ENCODE measurements around the gene MEG3.

MEG3 gene

GRCh38 chr14:100884456-100884855, 58.5 kb downstream of the MEG3 start:
- DNase-seq = no peak

GRCh38 chr14:100885196-100885595, 59.3 kb downstream of the MEG3 start:
- no peak for DNase-seq

DNA sequence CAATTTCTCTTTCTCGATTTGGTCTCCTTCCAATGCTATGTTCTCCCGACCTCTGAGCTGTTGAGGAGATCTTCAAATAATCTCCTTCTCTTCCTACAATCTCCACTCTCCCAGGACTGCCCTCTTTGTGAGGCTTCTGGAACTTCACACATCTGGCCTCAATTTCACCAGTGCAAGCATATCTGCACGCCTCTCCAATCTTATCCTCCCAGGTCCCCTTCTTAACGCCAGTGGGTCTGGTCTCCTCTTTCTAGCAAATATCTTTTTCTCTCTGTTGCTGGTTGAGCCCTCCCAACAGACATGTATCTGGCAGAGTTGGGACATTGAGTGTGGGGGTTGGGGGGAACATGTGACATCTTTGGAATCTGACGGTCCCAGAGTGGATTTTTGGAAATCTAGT, 59.7 kb downstream of the MEG3 start:
- no peak for DNase-seq

DNA sequence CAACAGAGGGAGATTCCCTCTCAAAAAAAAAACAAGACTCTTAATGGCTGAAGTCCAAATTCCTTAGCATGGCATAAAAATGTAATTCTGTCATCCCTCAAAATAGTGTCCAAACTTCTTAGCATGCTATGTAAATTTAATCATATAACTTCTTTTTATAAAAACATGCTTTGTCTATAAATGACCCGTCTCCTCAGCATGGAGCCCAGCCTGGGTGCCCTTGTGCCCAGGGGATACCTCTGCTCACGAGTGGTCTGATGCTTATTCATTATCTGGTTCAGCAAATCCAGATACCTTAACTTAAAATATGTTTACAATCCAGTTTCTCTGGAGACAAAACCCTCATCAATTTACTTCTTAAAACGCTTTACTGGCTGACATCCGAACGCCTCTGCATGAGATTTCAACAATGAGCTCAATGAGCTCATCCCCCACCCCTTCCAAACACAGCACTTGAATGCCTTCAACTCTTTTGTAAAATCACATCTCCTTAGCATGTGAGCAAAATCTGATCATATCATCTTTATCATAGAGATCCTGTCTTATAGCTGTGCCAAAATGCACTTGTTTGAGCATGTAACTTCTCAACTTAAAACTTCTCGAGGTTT, 61.9 kb downstream of the MEG3 start:
- DNase-seq = no peak

GRCh38 chr14:100888789-100889315, 62.9 kb downstream of the MEG3 start:
- DNase-seq = no peak

GRCh38 chr14:100889641-100890040, 63.7 kb downstream of the MEG3 start:
- no peak for DNase-seq

GRCh38 chr14:100890061-100890850, 64.3 kb downstream of the MEG3 start:
- DNase-seq = no peak

DNA sequence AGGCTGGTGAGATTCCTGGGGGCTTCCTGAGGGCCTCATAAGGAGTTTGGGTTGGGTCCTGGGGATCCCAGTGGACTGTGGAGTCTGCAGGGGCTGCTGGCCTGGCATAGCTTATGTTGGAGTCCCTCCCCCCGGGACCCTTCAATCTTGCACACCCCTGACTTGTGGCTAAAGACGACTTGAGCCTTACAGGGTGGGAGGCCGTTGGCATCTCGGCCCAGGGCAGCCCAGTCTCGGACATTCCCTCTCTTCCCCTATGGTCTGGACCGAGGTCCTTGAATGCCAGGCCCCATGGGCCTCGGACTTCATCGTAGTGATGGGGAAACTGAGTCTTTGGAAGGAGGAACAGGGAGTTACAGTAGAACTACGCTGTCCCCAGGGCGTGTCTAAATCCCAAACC, 65.1 kb downstream of the MEG3 start:
- no peak for DNase-seq

- no peak for DNase-seq
Observed at GRCh38 chr14:100891501-100892445, 65.9 kb downstream of the MEG3 start.

DNA sequence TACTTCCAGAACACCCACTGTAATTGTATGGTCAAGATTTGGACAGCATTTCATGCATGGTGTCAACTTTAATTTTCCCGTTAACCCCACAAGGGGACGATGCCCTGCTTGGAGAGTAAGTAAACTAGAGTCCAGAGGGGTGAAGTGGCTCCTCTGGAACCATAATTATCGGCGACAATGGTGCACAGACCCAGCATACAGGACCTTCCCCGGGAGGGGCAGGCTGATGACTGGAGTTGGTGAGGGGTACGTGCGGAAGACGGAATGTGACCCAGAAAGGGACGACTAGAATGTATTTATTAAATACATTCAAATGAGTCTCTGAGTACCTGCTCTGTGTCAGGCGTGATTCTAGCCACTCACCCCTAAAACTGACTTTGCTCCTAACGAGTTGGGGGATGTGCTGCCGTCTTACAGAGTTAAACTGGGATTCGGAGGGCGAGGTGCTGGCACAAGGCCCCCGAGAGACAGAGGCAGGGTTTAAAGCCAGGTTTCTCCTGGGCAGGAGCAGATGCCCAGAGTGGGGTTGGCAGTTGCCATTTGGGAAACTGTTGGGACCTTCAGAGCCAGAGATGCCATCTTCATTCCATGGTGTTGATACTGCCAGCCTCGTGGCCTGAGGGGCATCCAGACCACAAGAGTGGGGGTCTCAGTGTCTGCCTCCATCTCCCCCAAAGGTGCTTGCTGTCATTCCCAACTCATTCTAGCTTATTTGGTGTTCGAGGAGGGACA, 66.7 kb downstream of the MEG3 start:
- DNase-seq = no peak

- DNase-seq = no peak
Observed at GRCh38 chr14:100893228-100893601, 67.3 kb downstream of the MEG3 start.

- no peak for DNase-seq
Observed at GRCh38 chr14:100893760-100894159, 67.8 kb downstream of the MEG3 start.

DNA sequence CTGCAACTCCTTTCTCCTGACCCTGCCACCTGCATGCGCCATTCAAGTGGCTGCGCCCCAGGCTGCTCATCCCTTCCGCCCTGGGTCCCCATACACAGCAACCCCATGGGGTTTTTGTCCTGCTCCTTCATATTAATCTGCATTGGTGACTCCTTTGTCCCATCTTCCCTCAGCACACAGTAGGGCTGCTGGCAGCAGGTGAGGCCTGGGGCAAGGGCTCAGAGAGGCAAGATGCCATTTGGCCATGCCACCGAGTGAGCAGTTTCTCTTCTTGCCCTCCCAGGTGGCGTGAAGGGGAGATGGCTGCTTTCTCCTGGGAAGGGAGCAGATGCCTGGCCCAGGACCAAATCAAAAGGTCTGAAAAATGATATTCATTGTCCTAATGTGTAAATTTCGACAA, 68.5 kb downstream of the MEG3 start:
- DNase-seq = no peak

GRCh38 chr14:100895411-100895810, 69.5 kb downstream of the MEG3 start:
- no peak for DNase-seq

DNA sequence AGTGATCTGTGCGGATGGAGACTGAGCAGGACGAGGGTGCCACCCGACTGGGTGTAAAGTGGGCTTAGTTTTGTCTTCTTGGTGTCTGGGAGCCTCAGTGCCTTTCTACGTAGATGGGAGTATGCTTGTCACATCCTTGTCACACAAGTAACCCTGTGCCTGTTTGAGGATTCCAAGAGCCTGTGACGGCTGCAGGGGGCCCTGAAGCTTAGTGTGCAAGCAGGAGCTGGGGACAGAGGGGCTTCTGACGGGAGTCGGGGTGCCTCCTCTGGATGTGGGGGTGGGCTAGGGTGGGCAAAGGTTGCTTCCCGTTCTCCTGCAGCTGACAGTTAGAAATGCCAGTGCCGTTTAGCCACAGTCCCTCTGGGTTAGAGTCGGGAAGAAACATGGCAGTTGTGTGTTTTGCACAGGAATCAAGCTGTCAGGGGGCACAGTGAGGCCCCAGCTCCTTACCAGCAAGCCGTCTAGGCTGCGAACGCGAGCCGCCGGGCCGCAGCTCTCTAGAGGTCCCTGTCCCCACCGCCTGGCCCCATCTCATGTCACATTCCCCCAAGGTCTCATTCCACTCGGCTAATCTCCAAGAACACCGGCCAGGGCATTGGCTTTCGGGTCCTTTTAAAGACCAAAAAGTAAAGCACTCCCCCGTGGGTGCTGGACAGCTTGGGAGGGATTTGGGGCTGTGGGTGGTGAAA, 70.6 kb downstream of the MEG3 start:
- DNase-seq = no peak

DNA sequence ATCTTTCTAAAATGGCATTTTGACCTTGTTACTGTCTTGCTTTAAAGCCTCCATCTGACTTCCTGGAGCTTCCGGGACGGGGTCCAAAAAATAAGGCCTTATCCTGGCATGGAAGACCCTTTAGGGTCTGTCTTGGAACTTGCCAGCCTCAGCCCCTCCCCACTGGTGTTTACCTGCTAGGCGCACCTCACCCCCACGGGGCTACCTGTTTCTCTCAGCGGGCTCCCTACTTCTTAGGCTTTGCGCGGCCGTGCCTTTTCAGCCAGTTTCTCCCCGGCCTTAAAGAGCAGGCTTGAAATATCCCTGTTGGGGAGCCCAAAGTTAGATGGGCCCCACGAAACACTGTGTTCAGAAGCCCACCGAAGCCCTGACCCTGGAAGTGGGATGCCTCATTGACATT, 72.5 kb downstream of the MEG3 start:
- no peak for DNase-seq

GRCh38 chr14:100898935-100899883, 73.3 kb downstream of the MEG3 start:
- no peak for DNase-seq

GRCh38 chr14:100899884-100900771, 74.2 kb downstream of the MEG3 start:
- DNase-seq = no peak

DNA sequence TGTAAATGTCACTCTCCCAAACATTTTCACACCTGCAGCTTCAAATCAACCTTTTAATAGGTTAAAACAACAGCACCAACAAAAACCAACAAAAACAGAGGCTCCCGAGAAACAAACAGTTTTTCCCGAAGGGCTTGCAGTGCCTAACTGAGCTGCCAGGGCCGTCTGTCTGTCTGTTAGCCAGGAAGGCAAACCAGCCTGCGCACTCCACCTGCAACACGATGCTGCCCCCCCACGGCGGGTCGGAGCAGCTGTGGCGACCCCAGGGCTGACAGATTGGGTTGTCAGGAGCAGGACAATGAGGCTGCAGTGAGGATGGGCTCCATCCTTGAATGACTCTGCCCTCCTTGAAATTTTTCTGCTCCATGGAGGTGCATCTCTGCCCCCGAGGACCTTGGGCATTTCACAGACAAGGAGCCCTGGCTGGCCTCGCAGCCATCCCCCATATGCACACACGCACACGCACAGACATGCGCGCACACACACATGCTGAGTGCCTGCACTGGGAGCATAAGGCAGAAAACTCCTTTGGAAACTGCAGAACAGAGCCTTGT, 75.0 kb downstream of the MEG3 start:
- DNase-seq = no peak

Measured in T-helper 9 cell (primary cell).